ENCODE measurements around the gene WBP2.

WBP2 gene

GRCh38 chr17:75894049-75894733, 39.1 kb upstream of the WBP2 start:
- ChIA-PET CTCF (interaction anchor here (1.0 to 15.2 kb wide), 8 partner anchors 8 to 136 kb away, joined by 3 to 173 read pairs (median 5); partner anchors contain the start of genes TRIM47, UNC13D and WBP2), POLR2A (interaction anchor here (1.2 kb wide), 1 partner anchor 38 kb away, joined by 3 read pairs; no protein-coding TSS in a partner anchor)
- no peaks in the 10 kb centered on the region for H3K9me3 ChIP-seq (ENCODE audit: control extremely low read depth in 1 of 5, control insufficient read depth in 4 of 5, insufficient read depth in 2 of 5, low read depth in 1 of 5, low read length in 4 of 5)
- H3K36me3 ChIP-seq (ENCODE audit: control insufficient read depth in 4 of 4, insufficient read depth in 4 of 4, low read length in 3 of 4) = peaks cover 3 to 68% (median 42%) of the 10 kb centered on the region in 4 experiments
- no peak for DNase-seq
- no peak overlapping the region for H3K27ac ChIP-seq (ENCODE audit: insufficient read depth in 1 of 2, low read depth in 1 of 2, low read length in 2 of 2, poor library complexity in 1 of 2, severe bottlenecking in 2 of 2)
- H3K27me3 ChIP-seq (replicated peaks in 2 of 5; ENCODE audit: control insufficient read depth in 4 of 5, insufficient read depth in 5 of 5, low read length in 4 of 5) = no peaks in the 10 kb centered on the region
- H3K4me1 ChIP-seq (ENCODE audit: control extremely low read depth in 1 of 4, control insufficient read depth in 4 of 4, insufficient read depth in 4 of 4, low read length in 3 of 4) = peaks cover 2 to 25% (median 20%) of the 10 kb centered on the region in 4 experiments
- WGBS (ENCODE audit: insufficient coverage) = 95% methylated on average over 21 of the region's 22 CpGs
- H3K4me3 ChIP-seq (ENCODE audit: control insufficient read depth in 1 of 7, extremely low read depth in 1 of 7, insufficient read depth in 4 of 7, low read depth in 2 of 7, low read length in 6 of 7) = no peak overlapping the region

- ChIA-PET POLR2A (interaction anchor here (1.2 kb wide), 1 partner anchor 29 kb away, joined by 3 read pairs; no protein-coding TSS in a partner anchor), CTCF (interaction anchor here (1.0 to 15.2 kb wide), 5 partner anchors 9 to 137 kb away, joined by 3 to 173 read pairs (median 4); partner anchors contain the start of genes TRIM47 and WBP2)
- H3K27ac ChIP-seq (ENCODE audit: insufficient read depth in 1 of 2, low read depth in 1 of 2, low read length in 2 of 2, poor library complexity in 1 of 2, severe bottlenecking in 2 of 2) = no peak overlapping the region
Observed at GRCh38 chr17:75893305-75894048, 38.3 kb upstream of the WBP2 start.

DNA sequence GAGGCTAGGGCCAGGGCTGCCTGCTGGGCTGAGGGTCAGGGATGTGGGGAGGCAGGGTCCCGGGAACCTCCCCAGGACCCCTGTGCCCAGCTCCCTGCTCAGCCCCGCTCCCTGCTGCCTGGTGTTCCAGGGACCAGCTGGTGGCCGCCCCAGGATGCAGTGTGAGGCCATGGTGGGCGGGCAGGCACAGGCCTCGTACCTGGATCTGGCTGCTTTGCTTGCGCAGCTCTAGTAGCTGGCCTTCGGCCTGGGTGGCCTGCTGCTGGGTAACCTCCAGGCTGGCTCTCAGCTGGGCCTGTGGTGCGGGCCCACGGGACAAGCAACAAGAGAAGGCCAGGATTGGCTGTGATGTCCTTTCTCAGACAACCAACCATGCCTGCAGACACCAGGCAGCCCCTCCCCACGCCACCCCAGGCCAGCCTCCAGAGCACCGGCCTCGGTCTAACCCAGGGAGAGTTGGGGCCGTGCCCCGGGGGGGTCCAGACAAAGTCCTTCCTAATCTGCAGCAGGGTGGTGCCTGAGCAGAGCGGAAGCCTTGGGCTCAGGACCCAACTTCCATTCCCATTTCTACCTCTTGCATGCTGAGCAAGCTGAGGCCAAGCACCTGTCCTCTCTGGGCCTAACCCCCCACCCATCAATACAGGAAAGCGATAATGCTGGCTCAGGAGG, 37.6 kb upstream of the WBP2 start:
- Histone ChIP-seq H3K27ac (ENCODE audit: insufficient read depth in 1 of 2, low read depth in 1 of 2, low read length in 2 of 2, poor library complexity in 1 of 2, severe bottlenecking in 2 of 2) (no peak overlapping the region), H3K4me1 (ENCODE audit: control extremely low read depth in 1 of 4, control insufficient read depth in 4 of 4, insufficient read depth in 4 of 4, low read length in 3 of 4) (peaks cover 2 to 25% (median 20%) of the 10 kb centered on the region in 4 experiments), H3K9me3 (ENCODE audit: control extremely low read depth in 1 of 5, control insufficient read depth in 4 of 5, insufficient read depth in 2 of 5, low read depth in 1 of 5, low read length in 4 of 5) (no peaks in the 10 kb centered on the region), H3K36me3 (ENCODE audit: control insufficient read depth in 4 of 4, insufficient read depth in 4 of 4, low read length in 3 of 4) (peaks cover 6 to 53% (median 32%) of the 10 kb centered on the region in 4 experiments), H3K4me3 (ENCODE audit: control insufficient read depth in 1 of 7, extremely low read depth in 1 of 7, insufficient read depth in 4 of 7, low read depth in 2 of 7, low read length in 6 of 7) (no peak overlapping the region), H3K27me3 (replicated peaks in 2 of 5; ENCODE audit: control insufficient read depth in 4 of 5, insufficient read depth in 5 of 5, low read length in 4 of 5) (no peaks in the 10 kb centered on the region)
- no peak for DNase-seq
- POLR2A ChIA-PET = interaction anchor here (1.2 kb wide), 1 partner anchor 28 kb away, joined by 3 read pairs; no protein-coding TSS in a partner anchor
- CTCF ChIA-PET = interaction anchor here (1.2 to 15.2 kb wide), 3 partner anchors 10 to 37 kb away, joined by 3 to 173 read pairs (median 6); partner anchors contain the start of genes TRIM47 and WBP2
- 97% methylated on average over 11 of the region's 16 CpGs for WGBS (ENCODE audit: insufficient coverage)

More at GRCh38 chr17:75893305-75894048, 38.3 kb upstream of the WBP2 start:
- DNase-seq = no peak
- Histone ChIP-seq H3K36me3 (ENCODE audit: control insufficient read depth in 4 of 4, insufficient read depth in 4 of 4, low read length in 3 of 4) (peaks cover 4 to 61% (median 36%) of the 10 kb centered on the region in 4 experiments), H3K9me3 (ENCODE audit: control extremely low read depth in 1 of 5, control insufficient read depth in 4 of 5, insufficient read depth in 2 of 5, low read depth in 1 of 5, low read length in 4 of 5) (no peaks in the 10 kb centered on the region), H3K4me1 (ENCODE audit: control extremely low read depth in 1 of 4, control insufficient read depth in 4 of 4, insufficient read depth in 4 of 4, low read length in 3 of 4) (peaks cover 2 to 25% (median 20%) of the 10 kb centered on the region in 4 experiments), H3K4me3 (ENCODE audit: control insufficient read depth in 1 of 7, extremely low read depth in 1 of 7, insufficient read depth in 4 of 7, low read depth in 2 of 7, low read length in 6 of 7) (no peak overlapping the region), H3K27me3 (replicated peaks in 2 of 5; ENCODE audit: control insufficient read depth in 4 of 5, insufficient read depth in 5 of 5, low read length in 4 of 5) (no peaks in the 10 kb centered on the region)
- WGBS (ENCODE audit: insufficient coverage) = 94% methylated on average over 15 of the region's 18 CpGs

- Histone ChIP-seq H3K4me3 (ENCODE audit: control insufficient read depth in 1 of 7, extremely low read depth in 1 of 7, insufficient read depth in 4 of 7, low read depth in 2 of 7, low read length in 6 of 7) (no peak overlapping the region), H3K36me3 (ENCODE audit: control insufficient read depth in 4 of 4, insufficient read depth in 4 of 4, low read length in 3 of 4) (peaks cover 6 to 51% (median 31%) of the 10 kb centered on the region in 4 experiments), H3K4me1 (ENCODE audit: control extremely low read depth in 1 of 4, control insufficient read depth in 4 of 4, insufficient read depth in 4 of 4, low read length in 3 of 4) (peaks cover 2 to 19% (median 14%) of the 10 kb centered on the region in 4 experiments), H3K9me3 (ENCODE audit: control extremely low read depth in 1 of 5, control insufficient read depth in 4 of 5, insufficient read depth in 2 of 5, low read depth in 1 of 5, low read length in 4 of 5) (no peaks in the 10 kb centered on the region), H3K27ac (ENCODE audit: insufficient read depth in 1 of 2, low read depth in 1 of 2, low read length in 2 of 2, poor library complexity in 1 of 2, severe bottlenecking in 2 of 2) (no peak overlapping the region), H3K27me3 (replicated peaks in 2 of 5; ENCODE audit: control insufficient read depth in 4 of 5, insufficient read depth in 5 of 5, low read length in 4 of 5) (no peaks in the 10 kb centered on the region)
- CTCF ChIA-PET = interaction anchor here (0.6 to 15.2 kb wide), 7 partner anchors 9 to 671 kb away, joined by 3 to 173 read pairs (median 3); partner anchors contain the start of genes TRIM47 and WBP2
- POLR2A ChIA-PET = interaction anchor here (1.2 kb wide), 1 partner anchor 28 kb away, joined by 3 read pairs; no protein-coding TSS in a partner anchor
- DNase-seq = no peak
- 92% methylated on average over 31 of the region's 32 CpGs for WGBS (ENCODE audit: insufficient coverage)
Observed at GRCh38 chr17:75891605-75892555, 36.7 kb upstream of the WBP2 start.

GRCh38 chr17:75891022-75891604, 36.0 kb upstream of the WBP2 start:
- Histone ChIP-seq H3K9me3 (ENCODE audit: control extremely low read depth in 1 of 5, control insufficient read depth in 4 of 5, insufficient read depth in 2 of 5, low read depth in 1 of 5, low read length in 4 of 5) (no peaks in the 10 kb centered on the region), H3K4me3 (ENCODE audit: control insufficient read depth in 1 of 7, extremely low read depth in 1 of 7, insufficient read depth in 4 of 7, low read depth in 2 of 7, low read length in 6 of 7) (no peak overlapping the region), H3K27ac (ENCODE audit: insufficient read depth in 1 of 2, low read depth in 1 of 2, low read length in 2 of 2, poor library complexity in 1 of 2, severe bottlenecking in 2 of 2) (no peak overlapping the region), H3K27me3 (replicated peaks in 2 of 5; ENCODE audit: control insufficient read depth in 4 of 5, insufficient read depth in 5 of 5, low read length in 4 of 5) (no peaks in the 10 kb centered on the region), H3K4me1 (ENCODE audit: control extremely low read depth in 1 of 4, control insufficient read depth in 4 of 4, insufficient read depth in 4 of 4, low read length in 3 of 4) (peaks cover 2 to 19% (median 14%) of the 10 kb centered on the region in 4 experiments), H3K36me3 (ENCODE audit: control insufficient read depth in 4 of 4, insufficient read depth in 4 of 4, low read length in 3 of 4) (peaks cover 6 to 54% (median 32%) of the 10 kb centered on the region in 4 experiments)
- ChIA-PET CTCF (interaction anchor here (0.6 to 15.2 kb wide), 5 partner anchors 8 to 671 kb away, joined by 3 to 173 read pairs (median 6); partner anchors contain the start of gene TRIM47), POLR2A (no interaction called here)
- DNase-seq = no peak
- 97% methylated on average over 31 of the region's 31 CpGs for WGBS (ENCODE audit: insufficient coverage)

All from common myeloid progenitor, CD34-positive (primary cell).